HG02970 (cell line): Measurements from ENCODE around the gene RNH1.
"Not testable (repeated sequence)": the region's sequence is repeated elsewhere in the genome, so short reads cannot be mapped to it uniquely, and the experiment has no call there.

Experiments used
- ATAC-seq: cut with Tn5 transposase; IDR thresholded peaks from one replicate; pipeline ENCODE4 v1.9.1; 2021; ENCODE audit warnings: mild to moderate bottlenecking, moderate library complexity, moderate number of reproducible peaks; ENCODE audit not compliant: unreplicated experiment, low FRiP score

Gene RNH1

DNA sequence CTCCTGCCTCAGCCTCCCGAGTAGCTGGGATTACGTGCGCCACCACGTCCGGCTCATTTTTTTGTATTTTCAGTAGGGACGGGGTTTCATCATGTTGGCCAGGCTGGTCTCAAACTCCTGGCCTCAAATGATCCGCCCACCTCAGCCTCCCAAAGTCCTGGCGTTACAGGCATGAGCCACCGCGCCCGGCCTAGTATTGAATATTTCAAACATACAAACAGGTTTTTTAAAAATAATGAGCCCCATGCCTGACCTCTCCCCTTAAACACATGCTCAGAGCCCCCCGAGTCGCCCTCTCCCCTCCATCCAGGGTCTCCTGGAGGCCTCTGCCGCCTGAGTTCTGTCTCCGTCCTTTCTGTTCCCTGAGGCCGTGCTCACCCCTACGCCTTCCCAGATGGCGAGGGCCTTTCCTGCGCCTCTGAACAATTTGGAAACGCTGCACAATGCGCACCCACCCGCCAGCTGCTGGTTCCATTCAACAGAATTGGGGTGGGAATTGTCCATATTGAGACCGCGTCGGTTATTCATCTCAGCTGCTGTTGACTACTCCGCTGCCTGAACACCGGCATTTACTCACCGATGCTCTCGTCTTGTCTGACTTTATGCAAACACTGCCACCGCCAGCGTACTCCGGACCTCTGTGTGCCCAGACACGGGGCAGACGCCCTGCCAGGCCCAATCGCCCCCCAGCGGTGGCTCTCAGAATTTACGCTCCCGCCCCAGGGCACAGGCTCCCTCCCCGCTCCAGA, 13.6 kb upstream of the RNH1 start:
- no peak for ATAC-seq

DNA sequence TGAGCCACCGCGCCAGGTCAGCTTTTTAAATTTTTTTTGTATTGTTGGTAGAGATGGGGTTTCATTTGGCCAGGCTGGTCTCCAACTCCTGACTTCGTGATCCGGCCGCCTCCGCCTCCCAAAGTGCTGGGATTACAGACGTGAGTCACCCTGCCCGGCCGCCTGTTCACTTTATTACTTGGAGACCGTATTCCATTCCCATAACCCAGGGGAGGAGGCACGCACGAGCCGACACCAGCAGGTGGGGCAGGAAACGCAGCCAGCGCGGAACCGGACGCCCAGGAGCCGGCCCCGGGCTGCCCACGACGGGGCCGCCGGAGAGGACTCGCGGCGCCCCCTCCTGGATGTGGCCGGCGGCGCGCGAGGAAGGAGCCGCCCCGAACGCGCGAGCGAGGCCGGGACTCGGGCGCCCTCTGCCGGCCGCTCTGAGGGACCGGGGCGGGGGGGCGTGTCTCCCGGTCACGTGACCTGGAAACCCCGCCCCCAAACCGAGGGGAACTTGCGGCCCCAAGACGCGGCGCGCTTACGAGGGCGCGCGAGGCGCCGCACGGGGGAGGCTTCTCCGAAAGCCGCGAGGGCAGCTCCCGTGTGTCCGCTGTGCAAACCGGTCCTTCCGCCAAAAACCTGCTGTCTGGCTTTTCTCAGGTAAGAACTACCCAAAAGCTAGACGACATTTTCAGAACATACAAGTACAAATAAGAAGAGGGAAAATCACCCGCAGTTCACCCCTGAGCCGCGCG, 11.6 kb upstream of the RNH1 start:
- peak; percentile 85 for ATAC-seq

DNA sequence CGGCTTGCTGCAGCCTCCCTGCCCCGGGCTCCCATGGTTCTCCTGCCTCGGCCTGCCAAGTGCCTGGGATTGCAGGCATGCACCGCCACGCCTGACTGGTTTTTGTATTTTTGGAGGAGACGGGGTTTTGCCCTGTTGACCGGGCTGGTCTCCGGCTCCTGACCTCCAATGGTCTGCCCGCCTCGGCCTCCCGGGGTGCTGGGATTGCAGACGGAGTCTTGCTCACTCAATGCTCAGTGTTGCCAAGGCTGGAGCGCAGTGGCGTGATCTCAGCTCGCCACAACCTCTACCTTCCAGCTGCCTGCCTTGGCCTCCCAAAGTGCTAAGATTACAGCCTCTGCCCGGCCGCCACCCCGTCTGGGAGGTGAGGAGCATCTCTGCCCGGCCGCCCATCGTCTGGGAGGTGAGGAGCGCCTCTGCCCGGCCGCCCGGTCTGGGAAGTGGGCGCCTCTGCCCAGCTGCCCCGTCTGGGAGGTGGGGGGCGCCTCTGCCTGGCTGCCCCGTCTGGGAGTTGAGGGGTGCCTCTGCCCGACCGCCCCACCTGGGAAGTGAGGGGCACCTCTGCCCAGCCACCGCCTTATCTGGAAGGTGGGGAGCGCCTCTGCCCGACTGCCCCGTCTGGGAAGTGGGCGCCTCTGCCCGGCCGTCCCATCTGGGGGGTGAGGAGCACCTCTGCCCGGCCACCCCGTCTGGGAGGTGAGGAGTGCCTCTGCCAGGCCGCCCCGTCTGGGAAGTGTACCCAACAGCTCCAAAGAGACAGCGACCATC, 10.1 kb upstream of the RNH1 start:
- not testable (repeated sequence) for ATAC-seq

DNA sequence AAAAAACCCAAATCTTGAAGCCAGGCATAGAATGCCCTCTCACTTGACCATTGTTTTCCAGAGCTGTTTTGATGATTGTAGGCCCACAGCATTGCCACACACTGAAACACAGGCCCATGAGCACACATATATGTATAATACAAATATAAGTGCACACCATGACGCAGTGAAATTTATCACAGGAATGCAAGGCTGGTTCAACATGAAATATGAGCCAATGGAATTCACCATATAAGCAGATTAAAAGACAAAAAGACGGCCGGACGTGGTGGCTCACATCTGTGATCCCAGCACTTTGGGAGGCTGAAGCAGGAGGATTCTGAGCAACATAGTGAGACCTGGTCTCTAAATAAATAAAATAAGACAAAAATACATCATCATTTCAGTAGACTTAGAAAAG, 9.4 kb upstream of the RNH1 start:
- no peak for ATAC-seq

DNA sequence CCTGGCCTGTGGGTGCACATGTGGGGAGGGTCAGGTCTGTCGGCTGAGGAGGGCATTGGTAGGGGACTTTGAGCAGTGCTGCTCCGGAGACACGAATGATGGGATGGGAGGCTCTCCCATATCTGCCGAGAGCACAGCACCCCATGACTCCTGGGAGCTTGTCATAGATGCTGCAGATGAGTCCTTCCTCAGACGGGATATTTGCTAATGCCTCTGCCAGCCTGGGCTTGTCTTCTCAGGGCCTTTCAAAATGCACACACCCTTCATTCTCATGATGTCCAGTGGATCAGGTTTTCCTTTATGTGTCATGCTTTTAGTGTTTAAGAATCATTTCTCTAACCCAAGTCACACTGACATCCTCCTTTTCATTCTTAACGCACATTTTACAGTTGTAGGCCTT, 8.1 kb upstream of the RNH1 start:
- no peak for ATAC-seq

DNA sequence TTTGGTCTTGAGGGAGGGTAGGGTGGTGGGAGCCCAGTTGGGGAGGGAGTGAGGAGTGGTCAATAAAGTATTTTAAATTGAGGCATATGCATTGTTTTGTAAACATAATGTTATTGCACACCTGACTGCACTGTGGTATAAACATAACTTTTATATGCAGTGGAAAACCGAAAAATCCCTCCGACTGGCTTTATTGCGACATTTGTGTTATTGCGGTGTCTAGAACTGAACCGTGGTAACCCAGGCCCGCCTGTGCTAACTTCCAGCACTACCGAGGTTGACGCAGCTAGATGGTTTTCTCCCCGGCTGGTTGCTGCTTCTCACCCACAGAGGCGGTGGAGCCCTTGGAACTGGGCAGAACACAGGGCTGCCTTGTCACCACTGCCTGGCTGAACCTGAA, 7.6 kb upstream of the RNH1 start:
- ATAC-seq, result no peak

DNA sequence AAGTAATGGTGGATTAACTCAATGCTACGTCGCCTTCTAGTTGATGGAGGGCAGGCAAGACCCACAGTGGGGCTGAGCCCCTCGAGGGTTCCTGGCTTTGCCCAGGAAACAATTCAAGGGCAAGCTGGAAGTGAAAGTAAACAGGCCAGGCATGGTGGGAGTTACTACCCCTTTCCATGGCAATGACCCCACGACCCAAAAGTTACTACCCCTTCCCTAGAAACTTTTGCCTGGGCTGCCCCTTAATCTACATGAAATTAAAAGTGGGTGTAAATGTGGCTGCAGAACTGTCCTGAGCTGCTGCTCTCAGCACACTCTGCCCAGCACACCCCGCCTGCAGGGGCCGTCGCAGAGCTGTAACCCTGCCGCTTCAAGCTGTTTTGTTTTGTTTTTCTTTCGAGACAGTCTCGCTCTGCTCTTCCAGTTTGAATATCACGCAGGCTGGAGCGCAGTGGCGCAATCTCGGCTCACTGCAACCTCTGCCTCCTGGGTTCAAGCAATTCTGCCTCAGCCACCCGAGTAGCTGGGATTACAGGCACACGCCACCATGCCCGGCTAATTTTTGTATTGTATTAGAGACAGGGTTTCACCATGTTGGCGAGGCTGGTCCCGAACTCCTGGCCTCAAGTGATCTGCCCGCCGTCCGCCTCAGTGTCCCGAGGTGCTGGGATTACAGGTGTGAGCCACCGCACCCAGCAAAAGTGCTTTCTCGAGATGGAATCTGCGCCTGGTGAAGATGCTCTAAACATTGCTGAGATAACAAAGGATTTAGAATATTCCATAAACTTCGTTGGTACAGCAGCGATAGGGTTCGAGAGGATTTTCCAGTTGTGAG, 5.9 kb upstream of the RNH1 start:
- ATAC-seq, result no peak

DNA sequence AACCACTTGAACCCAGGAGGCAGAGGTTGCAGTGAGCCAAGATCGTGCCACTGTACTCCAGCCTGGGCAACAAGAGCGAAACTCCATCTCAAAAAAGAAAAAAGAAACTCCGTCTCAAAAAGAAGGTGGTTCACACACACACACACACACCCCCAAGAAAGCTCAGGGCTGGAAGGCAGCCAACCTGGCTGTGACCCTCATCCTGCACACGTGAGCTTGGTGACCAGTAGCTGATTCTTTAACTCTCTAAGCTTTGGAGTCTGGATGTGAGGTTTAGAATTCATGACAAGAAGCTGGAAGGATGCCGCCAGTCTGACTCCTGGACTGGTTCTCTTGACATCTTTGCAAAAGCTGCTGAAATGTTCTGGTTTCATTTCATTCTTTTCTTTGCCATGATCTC, 1.9 kb upstream of the RNH1 start:
- ATAC-seq, result no peak

DNA sequence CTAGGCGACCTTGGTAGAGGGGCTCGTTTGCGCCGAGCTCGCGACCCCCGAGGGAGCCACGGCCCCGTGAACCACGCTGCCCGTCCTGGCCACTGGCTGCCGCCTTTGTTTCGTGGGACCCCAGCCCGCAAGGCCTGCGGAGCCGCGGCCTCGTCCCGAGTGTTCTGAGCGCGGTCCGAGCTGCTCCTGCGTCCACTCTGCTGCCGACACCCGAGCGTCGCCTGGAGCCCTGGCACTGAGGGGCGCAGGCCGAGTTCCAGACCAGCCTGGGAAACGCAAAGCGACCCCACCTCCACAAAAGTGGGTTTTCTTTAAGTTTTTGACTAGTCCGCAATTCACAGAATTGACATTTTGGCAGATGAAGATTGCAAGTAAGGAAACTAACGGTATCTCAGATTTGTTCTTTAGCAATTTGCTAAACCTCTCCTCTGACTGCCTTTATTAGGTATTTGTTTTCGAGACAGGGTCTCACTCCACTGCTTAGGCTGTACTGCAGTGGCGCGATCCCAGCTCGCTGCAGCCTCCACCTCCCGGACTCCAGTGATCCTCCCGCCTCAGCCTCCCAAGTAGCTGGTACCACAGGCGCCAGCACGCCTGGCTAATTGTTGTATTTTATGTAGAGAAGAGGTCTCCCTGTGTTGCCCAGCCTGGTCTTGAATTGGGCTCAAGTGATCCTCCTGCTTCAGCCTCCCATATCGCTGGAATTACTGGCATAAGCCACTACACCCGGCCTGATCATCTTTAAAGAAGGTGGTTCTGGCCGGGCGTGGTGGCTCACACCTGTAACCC, 879 bp upstream of the RNH1 start:
- ATAC-seq, result no peak

DNA sequence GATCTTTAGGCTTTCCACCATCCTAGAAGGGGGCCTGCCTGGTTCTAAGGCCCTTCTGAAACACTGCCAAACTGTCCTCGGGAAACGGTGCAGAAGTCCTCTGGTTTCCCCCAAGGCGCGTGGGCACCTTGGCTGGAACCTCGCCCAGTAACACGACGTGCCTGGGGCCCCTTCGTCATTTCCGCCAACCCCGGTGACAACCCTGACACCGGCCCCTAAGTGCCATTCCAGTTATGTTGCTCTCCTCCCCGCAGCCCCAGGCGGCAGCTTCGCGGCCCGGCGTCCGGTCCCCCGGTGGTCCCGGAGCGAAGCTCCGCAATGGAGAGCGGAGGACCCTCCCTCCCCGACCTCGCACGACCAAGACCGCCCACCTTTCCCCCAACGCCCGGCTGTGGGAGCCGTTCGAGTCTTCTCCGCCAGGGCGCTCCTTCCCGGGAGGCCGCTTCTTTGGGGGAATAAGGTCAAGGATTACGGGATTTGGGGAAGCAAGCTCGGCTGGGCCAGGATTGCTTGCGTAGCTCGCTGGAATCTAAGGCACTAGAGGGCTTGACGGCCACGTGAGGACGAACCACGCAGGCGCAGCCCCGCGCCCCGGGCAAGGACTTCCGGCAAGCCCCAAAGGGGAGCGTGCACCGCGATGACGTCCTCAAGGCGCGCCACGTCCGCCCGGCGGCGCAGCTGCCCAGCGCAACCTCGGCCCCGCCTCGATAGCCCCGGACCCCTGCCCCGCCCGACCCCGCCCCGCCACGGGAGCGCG, 626 bp downstream of the RNH1 start:
- ATAC-seq, result peak; percentile 68

DNA sequence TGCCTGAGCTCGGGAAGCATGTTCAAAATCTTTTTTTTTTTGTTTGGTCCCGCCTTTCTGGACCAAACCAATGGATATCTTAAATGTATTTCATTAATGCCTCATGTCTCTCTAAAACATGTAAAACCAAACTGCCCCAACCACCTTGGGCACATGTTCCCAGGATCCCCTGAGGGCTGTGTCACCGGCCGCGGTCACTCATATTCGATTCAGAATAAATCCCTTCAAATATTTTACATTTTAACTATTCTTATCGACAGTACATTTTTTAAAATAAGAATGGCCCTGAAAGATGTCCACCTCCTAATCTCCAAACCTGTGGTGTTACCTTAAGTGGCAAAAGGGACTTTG, 2.1 kb downstream of the RNH1 start:
- no peak for ATAC-seq

DNA sequence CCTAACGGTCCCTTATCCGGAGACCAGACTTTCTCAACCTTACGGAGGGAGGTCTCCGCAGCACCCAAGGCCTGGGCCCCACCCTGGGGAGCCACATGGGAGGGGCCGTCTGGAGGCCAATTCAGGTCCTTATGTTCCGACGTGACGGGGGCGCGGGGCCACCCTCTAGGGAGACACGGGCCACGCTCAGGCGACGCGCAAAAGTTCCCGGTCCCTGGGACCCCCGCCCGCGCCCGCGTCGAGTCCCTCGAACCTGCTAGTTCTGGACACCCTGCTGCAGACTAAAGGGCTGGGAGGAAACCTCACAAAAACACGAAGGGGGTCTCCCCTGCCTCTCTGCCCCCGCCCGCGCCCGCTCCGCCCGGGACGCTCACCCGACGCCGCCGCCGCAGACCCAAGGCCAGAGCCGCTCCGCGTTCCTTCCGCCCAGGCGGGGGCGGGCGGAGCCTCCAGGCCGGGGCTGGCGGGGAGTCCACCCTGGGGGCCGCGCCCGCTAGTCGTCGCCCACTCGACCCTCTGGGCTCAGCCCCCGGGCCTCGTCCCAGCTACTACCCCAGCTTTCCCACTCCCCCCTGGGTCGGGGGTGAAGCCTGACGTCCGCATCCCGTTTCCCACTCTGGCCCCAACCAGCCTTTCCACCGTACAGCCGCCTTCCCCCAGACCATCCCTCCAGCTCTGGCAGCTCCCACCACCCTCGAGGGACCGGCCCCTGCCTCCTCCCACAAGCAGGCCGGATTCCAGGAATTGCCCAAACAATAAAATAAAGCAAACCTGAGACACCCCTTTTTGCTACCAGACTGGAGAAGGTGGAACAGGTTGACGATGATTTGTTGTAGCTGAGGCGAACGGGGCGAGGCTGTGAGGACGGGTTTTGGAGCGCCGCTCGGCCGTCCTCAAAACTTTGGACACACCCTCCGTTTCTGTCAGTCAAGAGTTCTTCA, 2.7 kb downstream of the RNH1 start:
- no peak for ATAC-seq

DNA sequence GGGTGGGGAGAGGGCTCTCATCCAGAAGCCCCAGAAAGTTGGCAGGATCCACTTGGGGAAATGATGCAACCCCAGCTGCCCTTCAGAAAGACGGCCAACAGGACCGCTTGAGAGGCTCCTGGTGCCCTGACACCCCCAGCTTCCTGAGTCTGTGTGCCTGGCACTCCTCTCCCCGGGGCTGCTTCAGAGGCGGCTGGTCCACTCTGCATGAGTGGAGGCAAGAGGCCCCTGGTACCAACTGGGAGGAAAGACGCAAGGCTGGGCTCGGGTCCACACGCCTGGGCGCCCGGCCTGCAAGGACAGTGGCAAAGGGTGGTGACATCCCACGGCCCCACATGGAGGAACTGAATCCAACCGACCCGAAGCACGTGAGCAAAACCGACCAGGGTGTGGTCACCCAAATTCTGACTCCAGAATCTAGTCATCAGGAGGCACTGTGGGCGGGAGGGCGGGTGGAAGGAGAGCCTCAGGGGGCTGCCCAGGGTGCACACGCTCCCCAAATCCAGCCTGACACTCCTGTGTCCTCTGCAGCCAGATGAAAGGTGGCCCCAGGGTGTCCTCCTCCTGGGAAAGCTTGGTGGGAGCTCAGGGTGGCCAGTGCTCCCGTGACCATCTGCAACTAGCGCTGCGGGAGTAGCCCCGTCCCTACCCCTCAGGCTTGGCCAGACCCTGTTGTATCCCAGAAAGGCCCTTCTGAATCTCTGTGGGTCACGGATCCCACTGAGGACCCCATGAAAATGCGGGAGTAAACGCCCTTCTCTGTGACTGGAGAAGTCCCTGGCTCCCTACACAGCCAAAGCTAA, 3.7 kb downstream of the RNH1 start:
- no peak for ATAC-seq

DNA sequence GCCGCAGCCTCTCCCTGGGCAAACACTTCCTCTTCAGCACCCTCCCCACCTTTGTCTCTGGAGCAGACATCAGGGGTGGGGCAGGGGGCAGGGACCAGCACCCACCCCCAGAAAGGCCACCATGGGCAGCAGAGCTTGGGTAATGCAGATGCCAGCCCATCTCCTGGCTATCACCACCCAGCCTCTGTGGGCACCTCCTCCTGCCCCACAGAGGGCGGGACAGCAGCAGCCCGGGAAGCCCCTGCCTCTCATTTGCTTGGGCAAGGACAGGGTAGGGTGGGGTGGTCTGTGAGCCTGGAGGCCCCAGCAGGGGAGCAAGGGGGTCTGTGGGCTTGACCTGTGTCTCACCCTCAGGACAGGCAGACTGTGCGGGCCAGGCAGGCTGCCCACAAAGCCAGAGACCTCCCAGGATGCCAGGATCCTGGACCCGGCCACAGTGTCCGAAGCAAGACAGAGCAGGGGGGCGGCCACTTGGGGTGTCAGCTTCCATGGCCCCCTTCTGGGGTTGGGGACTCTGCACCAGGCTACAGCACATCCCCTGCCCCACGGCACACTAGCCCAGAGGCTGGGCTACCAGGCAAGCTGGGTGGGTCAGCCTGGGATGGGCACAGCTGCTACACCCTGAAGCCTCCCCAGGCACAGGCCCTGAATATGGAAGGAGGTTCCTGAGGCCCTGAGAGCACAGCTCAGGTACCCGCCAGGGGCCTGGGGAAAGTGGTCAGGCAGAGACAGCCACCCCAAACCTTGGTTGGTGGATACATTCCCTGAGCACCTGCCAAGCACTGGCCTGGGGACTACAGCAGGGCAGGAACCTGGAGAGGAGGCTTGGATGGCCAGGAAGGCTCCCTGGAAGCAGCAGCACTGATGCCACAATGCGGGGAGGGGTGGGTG, 4.5 kb downstream of the RNH1 start:
- ATAC-seq, result no peak

DNA sequence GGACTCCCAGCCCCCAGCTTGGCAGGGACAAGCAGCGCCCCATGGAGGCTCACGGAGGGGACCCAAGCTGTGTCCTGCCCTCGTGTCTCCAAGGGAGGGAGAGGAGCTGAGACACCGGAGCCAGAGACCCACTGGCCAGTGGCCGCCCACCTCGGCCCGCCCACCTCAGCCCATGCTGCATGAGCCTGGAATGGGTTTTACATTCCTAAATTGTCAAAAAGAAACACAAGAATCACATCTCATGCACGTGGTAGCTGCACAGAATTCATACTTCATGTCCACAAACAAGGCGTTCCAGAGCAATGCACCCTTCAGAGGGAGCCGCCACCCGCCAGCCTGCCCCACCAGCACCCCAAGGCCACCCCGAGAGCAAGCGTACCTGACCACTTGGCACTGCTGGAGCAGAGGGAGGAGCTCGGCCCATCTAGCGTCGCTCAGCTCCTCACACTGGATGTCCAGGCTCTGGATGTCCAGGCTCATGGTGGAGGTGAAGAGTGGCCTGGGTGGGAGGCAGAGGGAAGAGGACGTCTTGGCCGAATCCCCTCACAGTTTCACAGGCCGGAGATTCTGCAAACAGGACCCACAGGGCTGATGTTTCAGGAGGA, 5.3 kb downstream of the RNH1 start:
- ATAC-seq, result no peak
